Neural cell (in vitro differentiated cells): ENCODE measurements around the gene FCRL6. TPM values are rescaled to one million over a fixed set of nuclear protein-coding genes. Genes with fewer than 3 reads are reported as not detected.

Source experiments
- H2AFZ ChIP-seq: fragments of 200-600, 300-800 bp; sonication (generic), shearing (Covaris generic); 2 replicates; pipeline ENCODE4 v1.6.0; 2014; ENCODE audit warnings: low read depth, mild to moderate bottlenecking, antibody characterized with exemption, low read length, moderate library complexity
- H3F3A ChIP-seq: fragments of 200-600 bp; shearing (Covaris generic); 2 replicates; pipeline ENCODE4 v1.6.1; 2016; ENCODE audit warnings: mild to moderate bottlenecking, moderate library complexity, mixed read lengths, antibody characterized with exemption, low read length; ENCODE audit not compliant: insufficient read depth, poor library complexity, severe bottlenecking
- H3K27ac ChIP-seq: fragments of 200-600, 300-800 bp; sonication (generic), shearing (Covaris generic); 2 replicates; pipeline ENCODE4 v1.5.1; 2014; ENCODE audit warnings: mild to moderate bottlenecking, low read length, moderate library complexity
- H3K27me3 ChIP-seq: fragments of 300-800, 200-600 bp; sonication (generic), shearing (Covaris generic); 2 replicates; pipeline ENCODE4 v1.6.0; 2014; ENCODE audit warnings: mild to moderate bottlenecking, low read depth, low read length, moderate library complexity; ENCODE audit not compliant: insufficient read depth
- H3K36me3 ChIP-seq: fragments of 300-800, 200-600 bp; sonication (generic), shearing (Covaris generic); 2 replicates; pipeline ENCODE4 v1.5.1; 2014; ENCODE audit warnings: mild to moderate bottlenecking, antibody characterized with exemption, low read length, moderate library complexity; ENCODE audit not compliant: insufficient read depth
- H3K4me2 ChIP-seq: fragments of 300-800, 200-600 bp; sonication (generic), shearing (Covaris generic); 2 replicates; pipeline ENCODE4 v1.6.0; 2014; ENCODE audit warnings: mild to moderate bottlenecking, low read length
- H3K4me3 ChIP-seq: fragments of 300-800, 200-600 bp; sonication (generic), shearing (Covaris generic); 2 replicates; pipeline ENCODE4 v1.5.1; 2014; ENCODE audit warnings: mild to moderate bottlenecking, low read length, moderate library complexity
- H3K79me2 ChIP-seq: fragments of 200-600 bp; shearing (Covaris generic); replicated peaks from 2 replicates; pipeline ENCODE4 v1.6.0; 2014; ENCODE audit warnings: mild to moderate bottlenecking, low read length, moderate library complexity; ENCODE audit not compliant: insufficient read depth
- H3K9ac ChIP-seq: fragments of 300-800, 200-600 bp; sonication (generic), shearing (Covaris generic); 2 replicates; pipeline ENCODE4 v1.6.1; 2016; ENCODE audit warnings: mild to moderate bottlenecking, low read length, mixed read lengths
- H3K9me2 ChIP-seq: fragments of 200-600 bp; shearing (Covaris generic); 2 replicates; pipeline ENCODE4 v1.6.1; 2016; ENCODE audit warnings: mild to moderate bottlenecking, low read length, mixed read lengths; ENCODE audit not compliant: insufficient read depth
- H3K9me3 ChIP-seq: fragments of 200-600, 300-800 bp; sonication (generic), shearing (Covaris generic); 2 replicates; pipeline ENCODE4 v1.6.1; 2016; ENCODE audit warnings: mild to moderate bottlenecking, mixed run types, low read length, moderate library complexity, mixed read lengths
- H4K20me1 ChIP-seq: fragments of 200-600 bp; shearing (Covaris generic); 2 replicates; pipeline ENCODE4 v1.6.1; 2016; ENCODE audit warnings: mild to moderate bottlenecking, mixed run types; ENCODE audit not compliant: insufficient read depth
- EP300 ChIP-seq: fragments of 450-650 bp; conservative IDR thresholded peaks from 2 replicates; pipeline ENCODE4 v1.6.1; 2014; ENCODE audit warnings: antibody characterized with exemption, mild to moderate bottlenecking, moderate library complexity; ENCODE audit not compliant: poor library complexity, severe bottlenecking
- EZH2 ChIP-seq: fragments of 200-600, 300-800 bp; shearing (Covaris generic), sonication (generic); IDR thresholded peaks from 2 replicates; pipeline ENCODE4 v1.6.1; 2014; ENCODE audit warnings: antibody characterized with exemption, low read length, borderline replicate concordance, mild to moderate bottlenecking; ENCODE audit not compliant: insufficient read depth, poor library complexity, severe bottlenecking
- MXI1 ChIP-seq: fragments of 450-650 bp; conservative IDR thresholded peaks from 2 replicates; pipeline ENCODE4 v1.6.1; 2014; ENCODE audit warnings: antibody characterized with exemption, mild to moderate bottlenecking; ENCODE audit not compliant: poor library complexity, severe bottlenecking
- POLR2AphosphoS5 ChIP-seq: IDR thresholded peaks from 2 replicates; pipeline ENCODE4 v1.6.1; 2012
- RAD21 ChIP-seq: fragments of 450-650 bp; conservative IDR thresholded peaks from 2 replicates; pipeline ENCODE4 v1.6.1; 2014; ENCODE audit warnings: antibody characterized with exemption, mild to moderate bottlenecking, moderate library complexity
- REST ChIP-seq: IDR thresholded peaks from 2 replicates; pipeline ENCODE4 v1.6.1; 2012; ENCODE audit warnings: borderline replicate concordance
- SMC3 ChIP-seq: fragments of 450-650 bp; conservative IDR thresholded peaks from 2 replicates; pipeline ENCODE4 v1.6.1; 2014; ENCODE audit warnings: antibody characterized with exemption, mild to moderate bottlenecking, moderate library complexity; ENCODE audit not compliant: poor library complexity
- TAF1 ChIP-seq: IDR thresholded peaks from 2 replicates; pipeline ENCODE4 v1.6.1; 2012; ENCODE audit warnings: low read depth
- polyA plus RNA-seq: library from polyadenylated mRNA; depleted of rRNA; stranded (reverse); fragments of >200 nt; gene quantifications from 2 replicates; pipeline ENCODE4 v1.2.3, GENCODE V29; 2014
- TF ChIP-seq, protein P1 (sequence below): fragments of 450-650 bp; IDR thresholded peaks from 2 replicates; pipeline ENCODE4 v1.5.1; 2014; ENCODE audit warnings: antibody characterized with exemption, mild to moderate bottlenecking, moderate library complexity; ENCODE audit not compliant: poor library complexity, severe bottlenecking

The FCRL6 gene
- polyA plus RNA-seq, 1 donor from 2014 or later, result not detected

DNA sequence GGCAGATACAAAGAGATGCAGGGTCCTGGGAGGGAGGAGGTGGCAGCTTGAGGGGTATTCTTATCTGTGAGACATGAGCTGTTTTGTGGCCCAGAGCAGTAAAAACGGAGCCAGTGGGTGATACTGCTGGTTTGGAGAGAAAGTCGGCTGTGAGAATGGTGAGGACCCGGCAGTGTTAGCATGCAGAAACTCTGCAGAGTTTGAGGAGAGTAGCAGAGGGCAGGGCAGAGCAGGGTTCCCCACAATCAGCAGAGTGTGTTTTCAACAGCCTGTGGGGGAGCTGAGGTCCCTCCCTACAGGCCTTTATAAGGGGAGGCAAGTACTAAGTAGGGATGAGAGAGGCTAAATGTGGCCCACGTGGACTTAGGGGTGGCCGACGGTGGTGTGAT is 24.9 kb downstream of the FCRL6 start:
- Histone ChIP-seq H3K27ac (no peak overlapping the region), H3K9ac (no peak overlapping the region), H2AFZ (no peak overlapping the region), H4K20me1 (no peaks in the 10 kb centered on the region), H3K4me3 (no peak overlapping the region), H3K4me2 (no peak overlapping the region), H3K27me3 (peaks cover 75% of the 10 kb centered on the region), H3K36me3 (no peaks in the 10 kb centered on the region), H3K9me3 (no peaks in the 10 kb centered on the region), H3K9me2 (no peaks in the 10 kb centered on the region), H3F3A (no peaks in the 10 kb centered on the region), H3K79me2 (no peaks in the 10 kb centered on the region)
- TF ChIP-seq, protein P1, sequence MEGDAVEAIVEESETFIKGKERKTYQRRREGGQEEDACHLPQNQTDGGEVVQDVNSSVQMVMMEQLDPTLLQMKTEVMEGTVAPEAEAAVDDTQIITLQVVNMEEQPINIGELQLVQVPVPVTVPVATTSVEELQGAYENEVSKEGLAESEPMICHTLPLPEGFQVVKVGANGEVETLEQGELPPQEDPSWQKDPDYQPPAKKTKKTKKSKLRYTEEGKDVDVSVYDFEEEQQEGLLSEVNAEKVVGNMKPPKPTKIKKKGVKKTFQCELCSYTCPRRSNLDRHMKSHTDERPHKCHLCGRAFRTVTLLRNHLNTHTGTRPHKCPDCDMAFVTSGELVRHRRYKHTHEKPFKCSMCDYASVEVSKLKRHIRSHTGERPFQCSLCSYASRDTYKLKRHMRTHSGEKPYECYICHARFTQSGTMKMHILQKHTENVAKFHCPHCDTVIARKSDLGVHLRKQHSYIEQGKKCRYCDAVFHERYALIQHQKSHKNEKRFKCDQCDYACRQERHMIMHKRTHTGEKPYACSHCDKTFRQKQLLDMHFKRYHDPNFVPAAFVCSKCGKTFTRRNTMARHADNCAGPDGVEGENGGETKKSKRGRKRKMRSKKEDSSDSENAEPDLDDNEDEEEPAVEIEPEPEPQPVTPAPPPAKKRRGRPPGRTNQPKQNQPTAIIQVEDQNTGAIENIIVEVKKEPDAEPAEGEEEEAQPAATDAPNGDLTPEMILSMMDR, result no peak
- TF ChIP-seq POLR2AphosphoS5 (no peak), RAD21 (no peak), SMC3 (no peak), TAF1 (no peak), EZH2 (no peak), REST (no peak), MXI1 (no peak), EP300 (no peak)

- no peak overlapping the region for H3K4me3 ChIP-seq
- no peaks in the 10 kb centered on the region for H4K20me1 ChIP-seq
- H3K9me3 ChIP-seq, result no peaks in the 10 kb centered on the region
- H3K27ac ChIP-seq, result no peak overlapping the region
- H3K79me2 ChIP-seq, result no peaks in the 10 kb centered on the region
- no peak for TF ChIP-seq REST
- TF ChIP-seq MXI1, result no peak
- TF ChIP-seq EZH2, result no peak
- TF ChIP-seq SMC3, result no peak
- H3K9me2 ChIP-seq, result no peaks in the 10 kb centered on the region
- no peak overlapping the region for H3K4me2 ChIP-seq
- H3F3A ChIP-seq, result no peaks in the 10 kb centered on the region
- peaks cover 74% of the 10 kb centered on the region for H3K27me3 ChIP-seq
- H2AFZ ChIP-seq, result no peak overlapping the region
- no peaks in the 10 kb centered on the region for H3K36me3 ChIP-seq
- no peak overlapping the region for H3K9ac ChIP-seq
Observed at GRCh38 chr1:159827549-159827948, 25.4 kb downstream of the FCRL6 start.
